Heart left ventricle (tissue), 13 donors: Measurements from ENCODE around the gene NMNAT2.

Experiments used
- CTCF ChIP-seq, 12 donors: fragments of 200-600 bp; sonication (generic) in 4 of 12; IDR thresholded peaks; one replicate each; pipeline versions ENCODE4 v1.5.0 to v1.8.0; 2018 to 2022; ENCODE audit warnings: antibody characterized with exemption in 12 of 12, mild to moderate bottlenecking in 5 of 12
- POLR2A ChIP-seq, 2 donors: fragments of 450-650 bp; IDR thresholded peaks; one replicate each; pipeline ENCODE4 v1.6.1; 2017; ENCODE audit warnings: antibody characterized with exemption in 2 of 2, mild to moderate bottlenecking in 2 of 2, moderate library complexity in 2 of 2
- donor health status: ischemic (EF 13 %, LVEDD 7.1; RV severe dilation, severe dysfunction).
- donor health status: DM: no; HTN: yes; CAD: no.
- donor health status: DM: no; HTN: no; CAD: no.
- donor health status: ischemic (EF 25% LVEDD 6.9; RV normal size, moderate dysfunction).
- donor health status: ischemic (EF 25% LVEDD 5.7; RV mildly dilated, moderate dysfunction).
- donor health status: ischemic (EF 35%, LVEDD 5.7; RV mildly dilated, moderate dysfunction).
- donor health status: nonischemic (EF 11% LVEDD 7.7; RV severe dilation, severe dysfunction).
- donor health status: DM: yes; HTN: yes; CAD: no.
- donor health status: PGD.
- donor health status: ischemic (EF 29% LVEDD 5.4; RV normal size, mild dysfunction).
- donor health status: nonischemic (EF 23%, LVEDD 6.1; RV moderate dilation, normal function).

GRCh38 chr1:183394435-183394834 lies 23.7 kb downstream of the NMNAT2 start:
- TF ChIP-seq CTCF (IDR thresholded peaks at IDR 0.05) (no peak), POLR2A (IDR thresholded peaks at IDR 0.05) (no peak)
